ENCODE data around the gene ADAM10.

ADAM10 gene

GRCh38 chr15:58573270-58573669 is 176.2 kb downstream of the ADAM10 start:
- intact Hi-C loops (cut with micrococcal nuclease) = no loop called here
- no peak overlapping the region for H3K4me3 Mint-ChIP-seq
- H3K4me1 Mint-ChIP-seq (ENCODE audit: low read depth) = peaks cover 4% of the 10 kb centered on the region
- no peaks in the 10 kb centered on the region for H3K36me3 Mint-ChIP-seq (ENCODE audit: low read depth)
- H3K9me3 Mint-ChIP-seq = no peaks in the 10 kb centered on the region
- H3K27ac Mint-ChIP-seq = no peak overlapping the region
- H3K27me3 Mint-ChIP-seq = no peaks in the 10 kb centered on the region

GRCh38 chr15:58572521-58572920 is 177.0 kb downstream of the ADAM10 start:
- no peaks in the 10 kb centered on the region for H3K9me3 Mint-ChIP-seq
- intact Hi-C loops (cut with micrococcal nuclease) = no loop called here
- H3K4me1 Mint-ChIP-seq (ENCODE audit: low read depth) = peaks cover 9% of the 10 kb centered on the region
- H3K27me3 Mint-ChIP-seq = no peaks in the 10 kb centered on the region
- H3K4me3 Mint-ChIP-seq = no peak overlapping the region
- no peaks in the 10 kb centered on the region for H3K36me3 Mint-ChIP-seq (ENCODE audit: low read depth)
- H3K27ac Mint-ChIP-seq = no peak overlapping the region

- Mint-ChIP-seq H3K4me1 (ENCODE audit: low read depth) (peaks cover 9% of the 10 kb centered on the region), H3K9me3 (no peaks in the 10 kb centered on the region), H3K4me3 (no peak overlapping the region), H3K36me3 (ENCODE audit: low read depth) (no peaks in the 10 kb centered on the region), H3K27ac (no peak overlapping the region), H3K27me3 (no peaks in the 10 kb centered on the region)
- intact Hi-C loops (cut with micrococcal nuclease) = no loop called here
These were observed 178.0 kb downstream of the ADAM10 start for GRCh38 chr15:58571491-58571890.

GRCh38 chr15:58569455-58569854 is 180.1 kb downstream of the ADAM10 start:
- Mint-ChIP-seq H3K36me3 (ENCODE audit: low read depth) (no peaks in the 10 kb centered on the region), H3K4me3 (no peak overlapping the region), H3K9me3 (no peaks in the 10 kb centered on the region), H3K27me3 (peaks cover 3% of the 10 kb centered on the region), H3K4me1 (ENCODE audit: low read depth) (peaks cover 9% of the 10 kb centered on the region), H3K27ac (no peak overlapping the region)
- intact Hi-C loops (cut with micrococcal nuclease) = no loop called here

- Mint-ChIP-seq H3K4me1 (ENCODE audit: low read depth) (peaks cover 9% of the 10 kb centered on the region), H3K27me3 (peaks cover 3% of the 10 kb centered on the region), H3K9me3 (no peaks in the 10 kb centered on the region), H3K27ac (peak overlapping the region; percentile 82), H3K36me3 (ENCODE audit: low read depth) (no peaks in the 10 kb centered on the region), H3K4me3 (no peak overlapping the region)
- intact Hi-C loops (cut with micrococcal nuclease) = no loop called here
These were observed 181.3 kb downstream of the ADAM10 start for GRCh38 chr15:58568157-58568571.

GRCh38 chr15:58566029-58566428 is 183.5 kb downstream of the ADAM10 start:
- peaks cover 9% of the 10 kb centered on the region for H3K4me1 Mint-ChIP-seq (ENCODE audit: low read depth)
- intact Hi-C loops (cut with micrococcal nuclease) = no loop called here
- no peak overlapping the region for H3K27ac Mint-ChIP-seq
- peaks cover 3% of the 10 kb centered on the region for H3K27me3 Mint-ChIP-seq
- H3K9me3 Mint-ChIP-seq = no peaks in the 10 kb centered on the region
- no peak overlapping the region for H3K4me3 Mint-ChIP-seq
- no peaks in the 10 kb centered on the region for H3K36me3 Mint-ChIP-seq (ENCODE audit: low read depth)

- H3K9me3 Mint-ChIP-seq = no peaks in the 10 kb centered on the region
- H3K4me1 Mint-ChIP-seq (ENCODE audit: low read depth) = peaks cover 9% of the 10 kb centered on the region
- H3K27ac Mint-ChIP-seq = no peak overlapping the region
- peaks cover 3% of the 10 kb centered on the region for H3K27me3 Mint-ChIP-seq
- intact Hi-C loops (cut with micrococcal nuclease) = no loop called here
- H3K36me3 Mint-ChIP-seq (ENCODE audit: low read depth) = no peaks in the 10 kb centered on the region
- H3K4me3 Mint-ChIP-seq = no peak overlapping the region
These were observed 183.9 kb downstream of the ADAM10 start for GRCh38 chr15:58565619-58566018.

GRCh38 chr15:58564981-58565380 is 184.5 kb downstream of the ADAM10 start:
- Mint-ChIP-seq H3K4me3 (no peak overlapping the region), H3K36me3 (ENCODE audit: low read depth) (no peaks in the 10 kb centered on the region), H3K27ac (no peak overlapping the region), H3K9me3 (no peaks in the 10 kb centered on the region), H3K4me1 (ENCODE audit: low read depth) (peaks cover 9% of the 10 kb centered on the region), H3K27me3 (peaks cover 3% of the 10 kb centered on the region)
- intact Hi-C loops (cut with micrococcal nuclease) = no loop called here

- H3K27ac Mint-ChIP-seq = no peak overlapping the region
- no peaks in the 10 kb centered on the region for H3K36me3 Mint-ChIP-seq (ENCODE audit: low read depth)
- intact Hi-C loops (cut with micrococcal nuclease) = no loop called here
These were observed 187.4 kb downstream of the ADAM10 start for GRCh38 chr15:58562135-58562534.

GRCh38 chr15:58561321-58561720 is 188.2 kb downstream of the ADAM10 start:
- Mint-ChIP-seq H3K4me1 (ENCODE audit: low read depth) (peaks cover 4% of the 10 kb centered on the region), H3K27me3 (peaks cover 3% of the 10 kb centered on the region), H3K36me3 (ENCODE audit: low read depth) (no peaks in the 10 kb centered on the region), H3K9me3 (no peaks in the 10 kb centered on the region), H3K27ac (no peak overlapping the region), H3K4me3 (no peak overlapping the region)
- intact Hi-C loops (cut with micrococcal nuclease) = no loop called here

More at GRCh38 chr15:58562135-58562534, 187.4 kb downstream of the ADAM10 start:
- H3K4me3 Mint-ChIP-seq = no peak overlapping the region
- H3K9me3 Mint-ChIP-seq = no peaks in the 10 kb centered on the region
- H3K27me3 Mint-ChIP-seq = peaks cover 3% of the 10 kb centered on the region
- no peaks in the 10 kb centered on the region for H3K4me1 Mint-ChIP-seq (ENCODE audit: low read depth)

- no peak overlapping the region for H3K4me3 Mint-ChIP-seq
- intact Hi-C loops (cut with micrococcal nuclease) = no loop called here
- H3K9me3 Mint-ChIP-seq = no peaks in the 10 kb centered on the region
These were observed 189.5 kb downstream of the ADAM10 start for GRCh38 chr15:58559904-58560588.

GRCh38 chr15:58558777-58559176 is 190.7 kb downstream of the ADAM10 start:
- intact Hi-C loops (cut with micrococcal nuclease) = no loop called here
- H3K27me3 Mint-ChIP-seq = peaks cover 3% of the 10 kb centered on the region
- H3K4me1 Mint-ChIP-seq (ENCODE audit: low read depth) = peaks cover 24% of the 10 kb centered on the region
- no peak overlapping the region for H3K4me3 Mint-ChIP-seq
- H3K27ac Mint-ChIP-seq = no peak overlapping the region
- no peaks in the 10 kb centered on the region for H3K36me3 Mint-ChIP-seq (ENCODE audit: low read depth)
- H3K9me3 Mint-ChIP-seq = no peaks in the 10 kb centered on the region

More at GRCh38 chr15:58559904-58560588, 189.5 kb downstream of the ADAM10 start:
- Mint-ChIP-seq H3K27ac (no peak overlapping the region), H3K36me3 (ENCODE audit: low read depth) (no peaks in the 10 kb centered on the region), H3K4me1 (ENCODE audit: low read depth) (peaks cover 14% of the 10 kb centered on the region), H3K27me3 (peaks cover 6% of the 10 kb centered on the region)

GRCh38 chr15:58556541-58556940 is 193.0 kb downstream of the ADAM10 start:
- Mint-ChIP-seq H3K9me3 (no peaks in the 10 kb centered on the region), H3K27ac (no peak overlapping the region), H3K36me3 (ENCODE audit: low read depth) (no peaks in the 10 kb centered on the region), H3K27me3 (peaks cover 18% of the 10 kb centered on the region), H3K4me1 (ENCODE audit: low read depth) (peaks cover 35% of the 10 kb centered on the region), H3K4me3 (no peak overlapping the region)
- intact Hi-C loops (cut with micrococcal nuclease) = no loop called here

- Mint-ChIP-seq H3K27ac (no peak overlapping the region), H3K4me1 (ENCODE audit: low read depth) (peaks cover 40% of the 10 kb centered on the region), H3K36me3 (ENCODE audit: low read depth) (no peaks in the 10 kb centered on the region), H3K4me3 (no peak overlapping the region), H3K9me3 (no peaks in the 10 kb centered on the region), H3K27me3 (peaks cover 21% of the 10 kb centered on the region)
- intact Hi-C loops (cut with micrococcal nuclease) = no loop called here
These were observed 193.5 kb downstream of the ADAM10 start for GRCh38 chr15:58556028-58556361.

Data from dendritic cell treated with granulocyte-macrophage colony-stimulating factor and Interleukin-4, amounts not matched to agents 40 ng/mL and 50 ng/mL, for 4 days (primary cell).